MM.1S (cell line): ENCODE results near the gene NOG.

Experiments used
- CTCF ChIP-seq: fragments of 300-600 bp; sonication (generic); IDR thresholded peaks from 2 replicates; pipeline ENCODE4 v1.5.1; 2016; ENCODE audit warnings: antibody characterized with exemption, low read length, mixed read lengths
- EZH2phosphoT487 ChIP-seq: fragments of 300-600 bp; sonication (generic); IDR thresholded peaks from 2 replicates; pipeline ENCODE4 v1.6.1; 2018; ENCODE audit warnings: antibody characterized with exemption, low read length

- TF ChIP-seq EZH2phosphoT487 (no peak), CTCF (no peak)
These were observed 44.8 kb upstream of the NOG start for GRCh38 chr17:56548661-56549060.
